ENCODE data around the gene HMOX1.
A peak's percentile ranks its signal among the peaks of the same experiment; 100 is the strongest.
"Not testable (repeated sequence)": the region's sequence is repeated elsewhere in the genome, so short reads cannot be mapped to it uniquely, and the experiment has no call there.

HMOX1 gene

DNA sequence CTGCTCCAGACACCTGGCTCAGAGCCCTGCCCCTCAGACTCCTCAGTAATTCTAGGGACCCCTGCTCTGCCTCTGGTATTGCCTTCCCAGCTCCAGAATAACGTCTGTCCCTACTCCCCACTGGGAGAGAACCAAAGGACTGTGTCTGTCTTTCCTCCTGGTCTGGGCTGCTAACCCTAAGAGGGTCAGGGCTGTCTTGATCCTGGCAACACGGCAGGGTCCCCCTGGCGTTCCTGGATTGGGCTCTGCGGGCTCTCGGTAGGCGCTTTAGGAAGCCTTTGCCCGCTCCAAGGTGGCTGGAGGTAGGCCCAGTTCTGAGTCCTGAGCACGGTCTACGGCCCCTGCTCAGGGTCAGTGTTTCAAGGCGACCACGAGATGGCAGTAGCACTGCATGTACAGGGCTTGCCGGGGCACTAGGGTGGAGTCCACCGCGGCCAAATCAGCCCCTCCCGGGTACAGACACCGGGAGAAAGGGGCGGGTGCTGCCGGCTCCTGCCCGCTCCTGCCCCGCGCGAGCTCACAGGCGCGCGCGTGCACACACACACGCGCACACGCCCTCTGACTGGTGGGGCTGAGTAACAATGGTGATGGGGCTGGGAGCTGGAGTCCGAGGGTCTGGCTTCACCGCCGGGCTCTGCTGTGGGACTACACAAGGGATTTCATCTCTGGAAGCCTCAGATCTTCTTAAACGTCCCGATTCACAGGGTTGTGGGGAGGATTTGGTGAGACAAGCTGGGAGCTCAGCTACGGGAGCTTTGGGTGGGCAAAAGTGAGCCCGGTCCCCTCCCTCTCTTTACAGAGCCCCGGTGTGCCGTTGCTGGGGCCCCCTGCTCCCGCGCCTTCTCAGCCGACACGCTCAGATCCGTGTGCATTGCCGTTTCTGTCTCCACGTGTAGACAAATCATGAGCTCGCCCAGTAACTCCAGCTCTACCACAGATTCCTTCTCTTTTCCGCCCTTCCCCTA, 30.1 kb upstream of the HMOX1 start:
- peak; percentile 76 for DNase-seq

DNA sequence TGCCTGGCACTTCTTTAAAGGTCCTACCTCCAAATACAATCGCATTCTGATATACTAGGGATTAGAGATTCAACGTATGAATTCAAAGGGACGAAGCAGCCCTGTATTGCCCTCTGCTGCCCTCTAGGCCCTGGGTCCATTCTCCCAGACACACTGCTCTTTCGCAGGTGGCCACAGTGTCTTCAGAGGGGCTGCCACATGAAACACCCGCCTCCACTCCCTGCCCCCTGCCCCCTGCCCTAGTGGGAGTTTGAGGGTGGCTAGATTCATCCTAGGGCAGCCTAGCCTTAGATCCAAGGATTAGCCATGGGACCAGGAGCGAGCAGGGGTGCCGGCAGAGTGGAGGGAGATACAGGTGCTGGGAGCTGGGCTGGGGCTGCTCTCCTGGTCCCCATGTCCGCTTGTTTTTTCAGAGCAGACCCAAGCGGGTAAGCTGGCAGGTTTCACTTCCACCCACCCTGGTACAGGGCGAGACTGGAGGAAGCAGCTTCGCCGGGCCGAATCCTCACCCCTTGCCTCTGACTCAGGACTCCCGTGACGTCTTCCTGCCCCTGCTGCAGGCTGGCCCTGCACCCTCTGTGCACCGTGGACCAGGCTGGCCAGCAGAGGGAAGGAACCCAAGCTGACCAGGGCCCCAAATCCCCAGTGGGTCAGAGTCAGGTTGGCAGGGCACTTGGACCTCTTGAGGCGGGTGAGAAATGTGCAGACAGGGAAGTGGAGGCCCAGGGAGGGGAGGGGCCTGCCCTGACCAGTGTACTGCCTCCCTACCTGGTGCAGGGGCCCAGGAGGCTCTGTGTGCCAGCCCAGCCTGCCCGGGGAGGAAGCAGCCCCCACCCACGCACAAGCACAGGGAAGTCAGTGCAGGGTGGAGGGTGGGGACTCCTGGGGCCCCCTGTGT, 28.4 kb upstream of the HMOX1 start:
- no peak for DNase-seq

DNA sequence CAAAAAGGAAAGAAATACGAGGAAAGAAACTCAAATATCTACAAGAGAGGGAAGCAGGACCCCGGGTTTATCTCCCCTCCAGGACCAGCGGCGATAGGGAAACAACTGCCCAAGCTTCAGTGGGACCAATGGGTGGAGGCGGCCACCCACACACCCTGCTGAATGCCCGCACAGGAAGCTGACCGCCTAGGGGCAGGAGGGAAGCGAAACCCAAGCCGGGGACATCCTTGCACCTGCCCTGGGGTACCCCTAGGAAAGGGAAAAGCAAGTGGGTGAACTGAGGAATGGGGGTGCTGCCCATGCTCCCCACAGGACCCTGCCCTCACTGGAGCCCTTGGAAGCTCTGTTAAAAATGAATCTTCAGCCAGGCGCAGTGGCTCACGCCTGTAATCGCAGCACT, 27.6 kb upstream of the HMOX1 start:
- no peak for DNase-seq

DNA sequence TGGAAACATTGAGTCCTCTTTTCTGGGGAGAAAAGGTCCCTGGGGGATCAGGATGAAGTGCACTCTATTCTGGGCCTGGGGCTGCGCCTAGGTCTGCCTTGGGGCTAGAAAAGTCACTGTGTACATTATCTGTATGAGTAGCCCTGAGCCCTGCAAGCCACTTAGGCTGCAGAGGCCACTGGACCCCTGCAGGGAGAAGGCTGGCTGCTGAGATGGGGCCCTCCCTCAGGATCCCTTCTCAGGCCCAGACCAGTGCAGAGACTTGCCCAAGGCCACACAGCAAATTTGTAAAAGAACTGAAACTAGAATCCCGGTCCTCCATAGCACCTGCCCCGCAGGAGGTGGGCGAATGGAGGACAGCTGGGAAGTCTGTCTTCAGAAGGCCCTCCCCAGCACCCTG, 26.8 kb upstream of the HMOX1 start:
- no peak for DNase-seq

DNA sequence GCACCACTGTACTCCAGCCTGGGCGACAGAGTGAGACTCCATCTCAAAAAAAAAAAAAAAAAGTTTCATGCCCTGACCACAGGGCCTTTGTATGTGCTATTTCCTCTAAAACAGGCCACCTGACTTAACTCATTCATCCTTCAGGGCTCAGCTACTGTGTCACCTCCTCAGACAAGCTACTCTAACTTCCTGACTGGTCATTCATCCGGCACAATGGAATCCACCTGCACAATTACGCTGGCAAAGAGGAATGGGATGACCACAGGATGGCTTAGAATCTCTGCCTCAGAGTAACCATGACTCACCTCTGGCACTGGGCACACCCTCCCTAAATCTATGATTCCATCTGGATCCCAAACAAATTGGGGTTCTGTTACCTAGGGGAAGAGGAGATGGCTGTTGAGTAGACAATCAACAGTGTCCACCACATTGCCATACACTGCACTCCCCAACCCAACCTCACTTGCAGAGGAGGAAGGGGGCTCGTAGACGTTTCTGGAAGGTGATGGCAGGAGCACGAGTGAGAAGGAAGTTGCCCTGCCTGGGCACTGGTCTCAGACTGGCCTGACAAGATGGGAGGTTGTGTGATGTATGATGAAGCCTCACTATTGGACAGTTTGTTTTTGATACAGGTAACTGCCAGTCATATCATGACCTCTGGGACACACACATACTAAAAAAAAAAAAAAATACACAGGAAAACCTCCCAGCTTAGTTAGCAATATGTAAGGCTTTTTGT, 22.8 kb upstream of the HMOX1 start:
- no peak for DNase-seq

DNA sequence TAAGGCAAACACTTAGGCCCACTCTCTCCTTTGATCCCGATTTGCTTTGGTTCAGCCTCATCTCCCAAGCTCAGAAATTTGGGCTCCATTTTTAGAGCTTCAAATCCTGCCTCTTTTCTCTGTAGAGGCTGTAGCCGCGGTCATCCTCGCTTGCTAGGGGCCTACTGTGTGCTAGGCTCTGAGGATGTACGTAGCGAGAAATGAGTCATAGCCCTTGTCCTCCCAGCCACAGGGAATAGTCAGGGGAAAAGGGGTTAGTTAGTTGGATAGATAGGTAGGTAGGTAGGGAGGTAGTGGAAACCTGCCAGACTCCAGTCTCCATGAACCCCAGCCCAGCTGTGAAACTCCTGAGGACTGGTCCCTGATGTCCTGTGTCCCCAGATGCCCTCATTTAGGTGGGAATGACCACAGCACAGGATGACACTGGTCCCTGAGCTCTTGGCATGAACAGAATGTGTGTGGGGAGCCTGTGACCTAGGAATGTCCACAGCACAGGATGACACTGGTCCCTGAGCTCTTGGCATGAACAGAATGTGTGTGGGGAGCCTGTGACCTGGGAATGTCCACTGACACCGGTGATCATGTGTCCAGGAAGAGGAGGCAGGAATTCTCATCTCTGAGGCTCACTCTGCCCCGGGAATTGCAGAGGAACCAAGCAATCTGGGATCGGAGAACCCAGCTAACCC, 21.4 kb upstream of the HMOX1 start:
- DNase-seq: no peak

DNA sequence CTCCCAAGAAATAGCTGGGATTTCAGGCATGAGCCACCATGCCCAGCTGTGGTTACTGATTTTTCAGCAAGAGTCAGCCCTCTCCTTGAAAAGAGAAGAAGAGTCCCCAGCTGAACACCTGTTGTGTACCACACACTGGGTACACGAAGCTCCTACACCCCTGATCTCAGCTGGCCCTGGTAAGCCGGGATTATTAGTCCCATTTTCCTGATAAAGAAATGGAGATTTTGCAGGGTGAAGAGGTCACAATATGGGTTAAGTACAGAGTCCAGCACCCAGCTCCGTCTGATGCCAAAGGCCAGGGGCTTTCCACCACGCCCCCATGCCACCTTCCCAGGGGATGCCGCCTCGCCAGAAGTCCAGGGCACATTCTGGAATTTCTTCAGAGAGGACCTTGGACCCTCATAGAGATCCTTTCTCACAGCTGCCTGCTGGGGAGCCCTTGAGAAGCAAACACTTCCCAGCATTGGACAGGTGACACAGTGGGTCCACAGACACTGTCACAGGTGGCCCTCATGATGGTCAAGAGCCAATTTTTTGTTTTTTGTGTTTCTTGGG, 19.8 kb upstream of the HMOX1 start:
- no peak for DNase-seq

DNA sequence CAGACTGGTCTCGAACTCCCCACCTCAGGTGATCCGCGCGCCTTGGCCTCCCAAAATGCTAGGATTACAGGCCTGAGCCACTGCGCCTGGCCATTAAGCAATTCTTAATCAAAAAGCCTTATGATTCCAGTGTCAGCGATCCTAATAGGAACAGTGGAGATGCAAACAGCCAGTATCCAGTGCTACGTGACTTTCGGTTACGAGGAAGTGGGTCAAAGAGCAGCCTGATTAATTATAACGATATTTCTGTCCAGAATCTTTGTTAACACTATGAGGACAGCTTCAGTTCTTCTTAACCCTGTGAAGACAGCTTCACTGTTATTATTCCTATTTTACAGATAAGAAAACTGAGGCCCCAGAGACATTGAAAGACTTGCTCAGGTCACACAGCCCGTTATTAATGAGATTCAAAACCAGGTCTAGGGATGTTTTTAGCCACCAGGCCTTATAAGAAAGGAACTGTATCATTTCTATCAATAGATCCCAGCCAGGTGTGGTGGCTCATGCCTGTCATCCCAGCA, 17.3 kb upstream of the HMOX1 start:
- no peak for DNase-seq

DNA sequence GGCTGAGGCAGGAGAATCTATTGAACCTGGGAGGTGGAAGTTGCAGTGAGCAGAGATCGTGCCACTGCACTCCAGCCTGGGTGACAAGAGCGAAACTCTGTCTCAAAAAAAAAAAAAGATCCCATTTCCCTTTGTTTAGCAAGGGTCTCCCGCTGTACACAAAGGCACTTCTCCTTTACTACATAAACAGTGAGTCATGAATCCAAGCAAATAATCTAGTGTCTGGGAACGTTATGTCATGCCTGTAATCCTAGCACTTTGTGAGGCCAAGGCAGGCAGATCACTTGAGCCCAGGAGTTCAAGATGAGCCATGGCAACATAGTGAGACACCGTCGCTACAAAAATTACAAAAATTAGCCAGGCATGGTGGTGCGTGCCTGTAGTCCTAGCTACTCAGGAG, 16.7 kb upstream of the HMOX1 start:
- DNase-seq: not testable (repeated sequence)

DNA sequence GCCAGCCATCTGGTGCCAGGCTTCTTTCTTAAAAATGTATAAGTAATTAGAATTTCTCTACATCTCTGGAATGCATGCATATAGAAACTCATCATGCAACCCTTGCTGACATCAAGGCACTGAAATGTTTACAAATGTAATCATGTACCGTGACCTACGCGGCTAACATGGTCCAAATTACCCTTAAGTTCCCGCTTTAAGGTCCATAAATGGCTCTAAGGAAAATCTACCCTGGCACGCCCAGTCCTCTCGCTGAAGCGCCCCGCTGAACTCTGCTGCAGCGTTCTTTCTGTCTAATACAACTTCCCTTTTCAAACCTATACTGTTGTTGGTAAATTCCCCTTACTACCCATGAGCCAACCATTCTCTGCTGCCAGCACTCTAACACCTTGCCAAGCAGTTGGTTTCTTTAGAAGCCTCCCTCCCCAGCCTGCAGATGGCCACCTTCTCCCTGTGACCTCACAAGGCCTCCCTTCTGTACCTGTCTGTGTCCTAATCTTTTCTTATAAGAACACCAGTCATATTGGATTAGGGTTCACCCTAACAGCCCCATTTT, 13.5 kb upstream of the HMOX1 start:
- no peak for DNase-seq

DNA sequence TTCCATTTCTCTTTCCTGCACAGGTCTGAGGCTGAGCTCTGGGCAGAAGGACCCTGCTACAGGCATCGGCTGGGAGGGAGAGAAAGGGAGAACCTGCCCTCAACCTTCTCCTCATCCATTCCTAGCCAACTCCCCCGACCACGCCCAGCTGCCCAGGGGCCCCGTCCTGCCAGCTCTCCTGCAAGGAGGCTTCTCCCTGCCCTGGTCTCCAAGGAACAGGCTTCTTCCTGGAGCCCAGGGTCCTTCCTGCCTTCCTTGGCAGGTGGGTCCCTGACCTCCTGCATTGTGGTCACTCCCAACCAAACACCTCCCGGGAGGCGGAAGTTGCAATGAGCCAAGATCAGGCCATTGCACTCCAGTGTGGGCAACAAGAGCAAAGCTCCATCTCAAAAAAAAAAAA, 12.5 kb upstream of the HMOX1 start:
- DNase-seq: no peak

DNA sequence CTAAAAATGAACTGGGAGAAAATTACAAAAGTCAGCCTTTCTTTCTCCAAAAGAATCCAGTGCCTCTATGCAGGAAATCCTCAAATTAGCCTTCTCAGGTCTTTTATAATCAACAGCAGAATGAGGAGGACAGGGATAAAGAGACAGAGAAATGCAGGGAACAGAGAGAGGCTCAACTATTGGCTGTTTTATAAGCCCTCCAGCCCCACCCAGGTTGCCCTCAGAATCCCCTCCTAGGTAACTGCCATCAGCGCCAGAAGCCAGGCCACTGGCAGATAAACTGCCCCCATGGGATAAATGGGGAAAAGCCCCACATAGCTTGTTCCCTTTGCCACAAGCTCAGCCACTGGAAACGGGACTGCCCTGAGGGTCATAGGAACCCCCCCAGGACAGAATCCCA, 10.9 kb upstream of the HMOX1 start:
- DNase-seq: no peak

DNA sequence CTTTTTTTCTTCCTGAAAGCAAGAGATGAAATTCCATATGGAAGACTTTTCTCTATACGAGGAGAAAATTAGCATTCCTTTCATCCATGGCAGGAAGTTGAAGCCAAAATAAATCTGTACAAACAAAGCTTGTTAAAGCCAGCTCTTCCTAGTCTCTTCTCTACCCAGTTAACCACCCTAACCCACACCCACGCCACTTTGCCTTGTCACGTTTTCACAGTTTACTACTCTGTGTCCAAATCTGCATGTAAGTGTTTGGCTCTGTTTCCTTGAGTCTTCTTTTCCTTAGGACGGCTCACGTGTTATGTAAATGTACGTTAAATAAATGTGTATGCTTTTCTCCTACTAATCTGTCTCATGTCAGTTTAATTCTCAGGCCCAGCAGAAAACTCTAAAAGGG, 7.1 kb upstream of the HMOX1 start:
- no peak for DNase-seq

DNA sequence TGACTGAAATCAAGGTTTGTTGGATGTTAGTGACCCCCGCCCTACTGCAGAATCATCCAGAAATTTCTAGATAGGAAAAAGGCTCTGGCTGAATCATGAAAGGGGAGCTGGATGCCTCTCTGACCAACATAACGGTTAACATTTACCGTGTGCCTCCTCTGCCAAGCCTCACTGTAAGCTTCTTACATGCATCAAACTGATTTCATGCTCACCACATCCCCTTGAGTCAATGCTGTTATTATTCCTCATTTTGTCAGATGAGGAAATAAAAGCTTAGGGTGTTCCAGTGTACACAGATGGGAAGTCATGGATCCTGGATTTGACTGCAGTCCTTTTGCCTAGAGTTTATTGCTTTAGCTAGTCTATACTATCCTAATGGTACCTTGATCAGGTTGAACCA, 5.9 kb upstream of the HMOX1 start:
- DNase-seq: no peak

DNA sequence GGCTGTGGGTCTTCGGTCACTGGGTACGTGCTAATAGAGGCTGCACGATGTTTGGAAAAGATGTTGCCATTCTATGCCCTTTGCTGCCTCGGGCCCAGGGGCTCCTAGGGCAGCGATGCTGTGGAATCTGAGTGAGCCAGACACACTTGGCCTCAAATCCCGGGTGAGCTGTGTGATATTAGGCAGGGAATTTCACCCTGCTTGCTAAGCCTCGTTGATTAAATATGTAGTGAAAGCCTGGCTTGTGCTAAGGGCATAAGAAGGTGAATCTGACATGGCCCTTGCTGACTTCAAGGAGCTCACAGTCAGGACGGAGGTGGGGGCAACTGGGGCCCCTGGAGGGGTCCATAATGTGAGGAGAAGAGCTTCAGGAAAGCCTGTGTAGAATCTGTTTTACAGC, 5.4 kb upstream of the HMOX1 start:
- DNase-seq: no peak

DNA sequence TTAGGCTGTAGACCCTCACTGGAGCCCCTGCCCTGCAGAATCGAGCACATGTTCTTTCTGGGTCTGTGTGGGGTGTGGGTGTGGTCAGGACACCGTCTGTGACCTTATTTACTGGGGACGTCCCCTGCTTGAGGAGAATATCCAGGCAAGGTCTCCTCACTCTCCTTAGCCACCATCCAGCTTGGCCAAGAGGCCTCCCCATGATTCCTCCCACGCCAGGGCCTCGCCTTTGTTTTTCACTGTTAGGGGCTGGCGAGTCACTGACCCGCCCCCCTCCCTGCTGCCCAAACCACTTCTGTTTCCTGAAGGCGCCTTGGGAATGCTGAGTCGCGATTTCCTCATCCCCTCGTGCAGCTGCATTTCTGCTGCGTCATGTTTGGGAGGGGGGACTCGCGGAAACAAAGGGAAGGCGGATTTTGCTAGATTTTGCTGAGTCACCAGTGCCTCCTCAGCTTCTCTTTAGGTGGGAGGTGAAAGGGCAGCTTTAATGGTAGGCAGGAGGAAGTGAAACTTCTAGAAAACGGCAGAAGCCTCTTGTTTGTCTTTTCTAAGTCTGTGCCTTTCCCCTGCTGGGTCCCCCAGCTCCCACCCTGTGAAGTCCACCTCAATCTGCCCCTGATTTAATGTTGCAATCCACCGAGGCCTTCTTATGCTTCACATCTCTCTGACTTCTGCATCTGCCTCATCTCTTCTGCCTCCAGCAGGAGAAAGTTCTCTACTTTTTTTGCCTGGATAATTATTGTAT, 4.0 kb upstream of the HMOX1 start:
- peak; percentile 79 for DNase-seq

DNA sequence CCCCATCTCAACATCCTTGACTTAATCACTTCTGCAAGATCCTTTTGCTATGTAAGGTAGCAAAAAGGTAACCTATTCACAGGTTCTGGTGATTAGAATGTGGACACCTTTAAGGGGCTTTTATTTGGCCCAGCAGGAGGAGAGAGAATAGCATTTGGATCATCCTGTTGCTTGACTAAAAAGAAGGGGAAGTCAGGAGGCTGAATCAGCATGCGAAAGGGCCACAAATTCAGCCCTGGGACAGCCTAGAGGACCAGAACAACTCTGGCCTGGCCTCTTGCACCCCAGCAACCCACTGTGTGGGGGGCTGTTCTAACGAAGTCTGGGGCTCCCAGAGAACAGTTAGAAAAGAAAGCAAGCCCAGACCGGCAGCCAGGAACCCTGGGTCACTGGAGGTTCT, 3.2 kb upstream of the HMOX1 start:
- no peak for DNase-seq

DNA sequence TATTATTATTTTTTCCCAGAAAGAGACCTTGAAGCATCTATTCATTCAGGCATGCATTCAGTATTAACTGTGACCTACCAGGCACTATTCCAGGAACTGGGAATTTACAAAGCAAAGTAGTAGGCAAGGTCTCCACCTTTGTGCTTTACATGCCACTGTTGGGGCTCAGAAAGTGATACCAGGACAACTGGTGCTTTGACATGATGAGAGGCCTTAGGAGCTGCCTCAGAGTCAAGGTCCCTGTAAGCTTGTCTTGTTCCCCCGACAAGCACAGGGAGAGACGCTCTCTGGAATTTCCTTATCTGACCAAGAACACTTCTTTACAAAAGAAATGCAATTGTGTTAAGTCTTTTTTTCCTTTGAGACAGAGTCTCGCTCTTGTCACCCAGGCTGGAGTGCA, 2.3 kb upstream of the HMOX1 start:
- DNase-seq: no peak

DNA sequence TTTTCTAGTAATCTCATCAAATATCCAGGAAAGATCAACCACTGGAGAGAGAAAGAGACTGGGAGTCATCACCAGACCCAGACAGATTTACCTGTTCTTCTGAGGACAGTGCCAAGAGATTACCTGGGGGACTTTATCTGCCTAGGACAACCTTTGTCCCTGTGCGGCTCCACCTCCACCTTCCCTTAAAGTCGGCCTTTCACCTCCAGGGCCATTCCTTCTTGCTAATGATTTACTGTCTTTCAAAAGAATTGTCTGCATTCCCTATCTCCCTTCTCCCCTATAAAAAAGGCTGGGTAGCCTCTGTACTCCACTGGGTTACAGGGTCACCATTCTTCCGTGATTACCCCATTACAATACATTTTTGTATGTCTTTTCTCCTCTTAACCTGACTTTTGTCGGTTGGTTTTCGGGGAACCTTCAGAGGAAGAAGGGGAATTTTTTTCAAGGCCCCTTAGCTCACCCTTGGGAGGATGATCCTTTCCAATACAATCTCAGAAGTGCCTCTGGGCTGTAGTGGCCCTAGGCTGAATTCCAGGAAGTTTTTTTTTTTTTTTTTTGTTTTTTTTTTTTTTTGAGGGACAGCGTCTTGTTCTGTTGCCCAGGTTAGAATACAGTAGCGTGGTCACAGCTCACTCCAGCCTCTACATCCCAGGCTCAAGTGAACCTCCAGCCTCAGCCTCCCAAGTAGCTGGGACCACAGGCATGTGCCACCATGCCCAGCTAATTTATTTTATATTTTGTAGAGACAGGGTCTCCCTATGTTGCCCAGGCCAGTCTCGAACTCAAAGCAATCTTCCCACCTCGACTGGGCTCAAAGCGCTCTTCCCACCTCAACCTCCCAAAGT, 1.5 kb upstream of the HMOX1 start:
- DNase-seq: no peak

DNA sequence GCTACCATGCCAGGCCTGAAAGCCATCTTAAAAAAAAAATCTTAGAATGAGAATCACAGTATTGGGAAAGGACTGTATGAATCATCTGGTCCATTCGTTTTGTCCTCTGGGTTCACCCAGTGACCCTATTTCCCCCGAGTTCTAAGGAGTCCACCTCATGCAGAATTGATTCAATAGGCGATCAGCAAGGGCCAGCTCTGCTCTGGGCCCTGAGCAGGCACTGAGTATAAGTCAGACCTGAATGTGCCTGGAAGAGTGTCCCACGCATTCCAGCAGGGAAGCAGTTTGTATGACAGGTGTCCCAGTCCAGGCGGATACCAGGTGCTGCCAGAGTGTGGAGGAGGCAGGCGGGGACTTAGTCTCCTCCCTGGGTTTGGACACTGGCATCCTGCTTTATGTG, 883 bp upstream of the HMOX1 start:
- no peak for DNase-seq
